ENCODE data around the gene NPTN.

Gene NPTN

GRCh38 chr15:73631915-73632669, 1.1 kb downstream of the NPTN start:
- no peak for DNase-seq

GRCh38 chr15:73630921-73631362, 2.2 kb downstream of the NPTN start:
- DNase-seq: no peak

GRCh38 chr15:73629798-73630429, 3.3 kb downstream of the NPTN start:
- DNase-seq: no peak

- no peak for DNase-seq
Measured at GRCh38 chr15:73628976-73629797, 4.0 kb downstream of the NPTN start.

- no peak for DNase-seq
Measured at GRCh38 chr15:73628102-73628501, 5.1 kb downstream of the NPTN start.

- peak; percentile 41 for DNase-seq
Measured at GRCh38 chr15:73626072-73626471, 7.1 kb downstream of the NPTN start.

- no peak for DNase-seq
Measured at GRCh38 chr15:73624530-73624929, 8.7 kb downstream of the NPTN start.

GRCh38 chr15:73621286-73621826, 11.8 kb downstream of the NPTN start:
- DNase-seq: no peak

- DNase-seq: no peak
Measured at GRCh38 chr15:73620078-73620477, 13.1 kb downstream of the NPTN start.

GRCh38 chr15:73617913-73618312, 15.3 kb downstream of the NPTN start:
- DNase-seq: no peak

- no peak for DNase-seq
Measured at GRCh38 chr15:73617301-73617831, 15.8 kb downstream of the NPTN start.

GRCh38 chr15:73608941-73609340, 24.2 kb downstream of the NPTN start:
- no peak for DNase-seq

- no peak for DNase-seq
Measured at GRCh38 chr15:73608475-73608874, 24.7 kb downstream of the NPTN start.

GRCh38 chr15:73607843-73608242, 25.3 kb downstream of the NPTN start:
- no peak for DNase-seq

GRCh38 chr15:73607405-73607804, 25.8 kb downstream of the NPTN start:
- no peak for DNase-seq

- peak; percentile 22 for DNase-seq
Measured at GRCh38 chr15:73605759-73606436, 27.3 kb downstream of the NPTN start.

GRCh38 chr15:73604477-73604876, 28.7 kb downstream of the NPTN start:
- no peak for DNase-seq

GRCh38 chr15:73602992-73603391, 30.2 kb downstream of the NPTN start:
- no peak for DNase-seq

GRCh38 chr15:73602446-73602843, 30.7 kb downstream of the NPTN start:
- DNase-seq: no peak

GRCh38 chr15:73601451-73602445, 31.4 kb downstream of the NPTN start:
- DNase-seq: no peak

Measured in DMS79 treated with DMSO at 0.1 percent for 48 hours (cell line).